Ishikawa (cell line): ENCODE data around the gene TXNDC16.

Source experiments
- CEBPB ChIP-seq: IDR thresholded peaks from 2 replicates; pipeline ENCODE4 v1.6.1; 2012
- CREB1 ChIP-seq: IDR thresholded peaks from 2 replicates; pipeline ENCODE4 v1.6.1; 2012; ENCODE audit warnings: low read depth
- EGR1 ChIP-seq: IDR thresholded peaks from 2 replicates; pipeline ENCODE4 v1.6.1; 2012
- EP300 ChIP-seq: IDR thresholded peaks from 2 replicates; pipeline ENCODE4 v1.6.1; 2012; ENCODE audit warnings: borderline replicate concordance
- FOXM1 ChIP-seq: IDR thresholded peaks from 2 replicates; pipeline ENCODE4 v1.6.1; 2012; ENCODE audit warnings: low read depth, borderline replicate concordance
- MAX ChIP-seq: IDR thresholded peaks from 2 replicates; pipeline ENCODE4 v1.6.1; 2012
- NFIC ChIP-seq: IDR thresholded peaks from 2 replicates; pipeline ENCODE4 v1.6.1; 2012
- RAD21 ChIP-seq: IDR thresholded peaks from 2 replicates; pipeline ENCODE4 v1.6.1; 2012; ENCODE audit warnings: low read depth
- REST ChIP-seq: IDR thresholded peaks from 2 replicates; pipeline ENCODE4 v1.6.1; 2012; ENCODE audit warnings: low read depth, mild to moderate bottlenecking
- TAF1 ChIP-seq: IDR thresholded peaks from 2 replicates; pipeline ENCODE4 v1.6.1; 2012; ENCODE audit warnings: low read depth, mild to moderate bottlenecking
- TCF12 ChIP-seq: IDR thresholded peaks from 2 replicates; pipeline ENCODE4 v1.6.1; 2012; ENCODE audit warnings: low read depth
- TEAD4 ChIP-seq: IDR thresholded peaks from 2 replicates; pipeline ENCODE4 v1.6.1; 2012
- USF1 ChIP-seq: IDR thresholded peaks from 2 replicates; pipeline ENCODE4 v1.6.1; 2012
- YY1 ChIP-seq: IDR thresholded peaks from 2 replicates; pipeline ENCODE4 v1.6.1; 2012; ENCODE audit warnings: low read depth
- ZBTB7A ChIP-seq: IDR thresholded peaks from 2 replicates; pipeline ENCODE4 v1.6.1; 2012; ENCODE audit warnings: low read depth

Gene TXNDC16

GRCh38 chr14:52442166-52442565, 110.1 kb downstream of the TXNDC16 start:
- TF ChIP-seq TCF12 = no peak
- TF ChIP-seq YY1 = no peak
- no peak for TF ChIP-seq CREB1
- TF ChIP-seq EGR1 = no peak
- TF ChIP-seq RAD21 = no peak

DNA sequence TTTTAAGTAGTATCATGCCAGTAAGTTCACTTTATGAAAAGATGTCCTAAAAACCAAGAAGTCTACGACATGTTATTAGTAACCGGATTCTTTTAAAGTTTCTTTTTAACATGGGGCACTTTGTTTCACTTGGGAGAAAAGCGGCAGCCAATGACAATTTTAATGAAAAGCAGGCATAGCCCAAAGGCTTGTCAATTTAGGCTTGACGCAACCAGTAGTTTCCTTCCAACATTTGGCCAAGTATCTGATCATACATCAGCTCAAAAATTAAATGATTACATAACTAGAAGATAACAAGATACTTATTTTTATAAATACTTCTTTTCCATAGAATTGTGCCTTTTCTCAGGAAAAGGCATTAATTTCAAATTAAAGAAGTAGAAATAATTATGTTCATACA, 112.8 kb downstream of the TXNDC16 start:
- TF ChIP-seq TEAD4 = no peak
- no peak for TF ChIP-seq CREB1

GRCh38 chr14:52434955-52435354, 117.3 kb downstream of the TXNDC16 start:
- no peak for TF ChIP-seq ZBTB7A
- TF ChIP-seq MAX = no peak
- TF ChIP-seq TEAD4 = no peak
- TF ChIP-seq TCF12 = no peak
- no peak for TF ChIP-seq NFIC
- no peak for TF ChIP-seq RAD21
- no peak for TF ChIP-seq EP300
- TF ChIP-seq REST = no peak
- no peak for TF ChIP-seq CREB1
- TF ChIP-seq YY1 = no peak
- TF ChIP-seq USF1 = no peak
- no peak for TF ChIP-seq EGR1
- no peak for TF ChIP-seq TAF1
- TF ChIP-seq FOXM1 = no peak
- no peak for TF ChIP-seq CEBPB

DNA sequence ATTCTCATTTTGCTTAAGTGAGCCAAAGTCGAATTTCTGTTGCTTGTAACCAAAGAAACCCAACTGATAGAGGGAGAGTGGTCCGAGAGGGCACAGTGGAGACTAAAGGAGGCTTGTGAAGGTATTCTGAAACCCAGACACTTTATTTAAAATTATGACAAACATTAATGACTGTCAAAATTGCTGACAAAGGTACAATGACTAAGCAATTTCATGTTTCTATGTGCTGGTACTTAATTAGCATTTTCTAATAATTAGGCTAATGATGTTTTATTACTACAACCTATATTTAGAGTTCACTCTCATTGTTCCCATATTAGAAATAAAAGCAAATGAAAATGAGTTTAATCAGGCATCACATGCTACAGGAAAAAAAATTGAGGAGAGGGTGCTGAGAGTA, 121.8 kb downstream of the TXNDC16 start:
- TF ChIP-seq MAX = no peak
- TF ChIP-seq FOXM1 = no peak
- no peak for TF ChIP-seq TEAD4
- TF ChIP-seq YY1 = no peak
- no peak for TF ChIP-seq TCF12
- no peak for TF ChIP-seq REST
- TF ChIP-seq USF1 = no peak

- TF ChIP-seq REST = no peak
- no peak for TF ChIP-seq ZBTB7A
- TF ChIP-seq YY1 = no peak
- no peak for TF ChIP-seq CEBPB
- TF ChIP-seq TCF12 = no peak
- TF ChIP-seq TAF1 = no peak
- TF ChIP-seq MAX = no peak
- no peak for TF ChIP-seq USF1
- TF ChIP-seq CREB1 = no peak
- TF ChIP-seq RAD21 = no peak
- TF ChIP-seq FOXM1 = no peak
- TF ChIP-seq EGR1 = no peak
- no peak for TF ChIP-seq EP300
- no peak for TF ChIP-seq NFIC
- TF ChIP-seq TEAD4 = no peak
These were observed 122.9 kb downstream of the TXNDC16 start for GRCh38 chr14:52429451-52429850.
